CD4-positive, alpha-beta T cell treated with Interleukin-4 for 4 hours (primary cell): ENCODE data around the gene ABCA2.
"Not testable (repeated sequence)": the region's sequence is repeated elsewhere in the genome, so short reads cannot be mapped to it uniquely, and the experiment has no call there.

Source experiments
- DNase-seq: peaks from one replicate; pipeline ENCODE4 v3.0.0-alpha.2; 2020

ABCA2 gene

DNA sequence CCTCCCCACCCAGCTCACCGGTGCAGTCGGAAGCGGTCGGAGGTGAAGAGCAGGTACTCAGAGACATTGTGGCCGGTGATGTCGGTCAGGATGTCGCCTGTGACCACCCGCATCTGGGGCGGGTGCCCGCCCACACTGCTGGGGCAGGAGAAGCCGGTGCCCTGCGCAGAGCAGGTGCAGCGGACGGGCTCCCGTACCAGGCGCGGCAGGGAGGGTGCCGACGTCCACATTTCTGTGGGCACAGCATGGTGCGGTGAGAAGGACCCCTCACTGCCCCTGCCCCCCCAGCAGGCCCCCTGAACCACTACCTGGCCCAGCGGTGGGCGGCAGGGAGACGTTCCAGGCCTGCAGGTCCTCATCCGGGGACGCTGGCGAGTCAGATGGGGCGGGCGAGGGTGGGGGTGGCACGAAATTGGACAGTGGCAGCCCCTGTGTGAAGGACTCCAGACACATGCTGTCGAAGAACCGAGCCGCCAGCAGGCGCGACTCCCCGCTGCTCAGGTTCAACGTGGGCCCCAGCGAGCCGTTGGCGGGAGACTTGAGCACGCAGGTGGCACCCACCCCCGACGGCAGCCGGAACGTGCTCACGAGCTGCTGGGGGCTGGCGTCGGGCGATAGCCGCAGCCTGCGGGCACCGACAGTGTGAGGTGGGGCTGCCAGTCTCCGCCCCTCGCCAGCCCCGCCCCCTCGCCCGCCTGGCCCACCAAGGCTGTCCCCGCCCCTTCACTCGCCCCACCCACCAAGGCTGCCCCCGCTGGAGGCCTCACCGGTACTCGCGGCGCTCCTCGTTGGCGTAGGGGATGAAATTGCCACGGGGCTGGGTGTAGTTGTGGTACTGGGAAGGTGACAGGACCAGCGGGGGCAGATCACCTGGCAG, 15.1 kb downstream of the ABCA2 start:
- DNase-seq: no peak

DNA sequence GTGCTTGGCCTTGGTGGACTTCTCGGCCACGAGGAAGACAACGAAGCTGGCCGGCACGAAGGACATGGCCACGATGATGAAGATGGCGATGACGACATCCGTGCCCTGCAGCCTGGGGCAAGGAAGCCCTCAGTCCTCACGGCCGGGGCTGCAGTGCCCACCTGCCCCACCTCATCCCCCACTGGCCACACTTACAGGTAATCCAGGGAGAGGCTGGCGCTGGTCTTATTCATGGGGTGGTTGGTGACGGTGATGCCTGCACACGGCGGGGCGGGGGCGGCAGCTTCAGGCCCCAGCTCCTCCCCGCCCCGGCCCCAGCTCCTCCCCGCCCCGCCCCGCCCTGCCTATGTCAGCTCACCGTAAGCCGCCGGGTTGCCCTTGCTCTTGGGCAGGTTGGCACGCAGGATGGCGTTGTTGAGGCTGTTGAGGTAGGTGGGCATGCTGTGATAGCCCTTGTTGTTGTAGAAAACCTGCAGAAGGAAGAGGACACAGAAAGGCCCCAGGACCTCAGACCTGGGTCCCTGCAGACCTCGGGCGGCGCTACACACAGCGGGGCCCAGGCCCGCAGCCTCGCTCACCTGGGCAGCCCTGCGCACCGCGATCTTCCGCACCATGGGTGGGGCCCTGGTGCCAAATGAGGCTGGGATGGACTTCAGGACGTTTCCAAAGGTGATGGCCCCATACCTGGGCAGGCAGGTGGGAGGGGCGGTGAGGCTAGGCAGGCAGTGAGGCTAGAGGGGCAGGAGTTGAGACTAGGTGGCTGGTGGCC, 15.9 kb downstream of the ABCA2 start:
- no peak for DNase-seq

DNA sequence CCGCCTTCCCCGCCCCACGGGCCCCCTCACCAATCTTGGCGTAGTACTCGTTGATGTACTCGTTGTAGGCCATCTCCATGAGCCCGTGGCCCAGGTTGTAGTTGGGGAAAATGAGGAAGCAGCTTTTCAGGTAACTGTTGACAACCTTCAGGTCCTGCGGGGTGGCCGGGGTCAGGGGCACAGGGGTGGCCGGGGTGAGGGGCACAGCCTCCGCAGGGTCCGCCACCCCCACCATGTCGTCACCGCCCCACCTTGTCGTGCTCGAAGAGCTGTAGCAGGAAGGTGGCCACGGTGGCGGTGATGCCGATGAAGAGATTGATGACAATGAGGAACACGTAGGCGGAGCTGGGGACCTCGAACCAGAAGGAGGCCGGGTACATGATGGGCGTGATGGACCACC, 16.9 kb downstream of the ABCA2 start:
- DNase-seq: no peak

DNA sequence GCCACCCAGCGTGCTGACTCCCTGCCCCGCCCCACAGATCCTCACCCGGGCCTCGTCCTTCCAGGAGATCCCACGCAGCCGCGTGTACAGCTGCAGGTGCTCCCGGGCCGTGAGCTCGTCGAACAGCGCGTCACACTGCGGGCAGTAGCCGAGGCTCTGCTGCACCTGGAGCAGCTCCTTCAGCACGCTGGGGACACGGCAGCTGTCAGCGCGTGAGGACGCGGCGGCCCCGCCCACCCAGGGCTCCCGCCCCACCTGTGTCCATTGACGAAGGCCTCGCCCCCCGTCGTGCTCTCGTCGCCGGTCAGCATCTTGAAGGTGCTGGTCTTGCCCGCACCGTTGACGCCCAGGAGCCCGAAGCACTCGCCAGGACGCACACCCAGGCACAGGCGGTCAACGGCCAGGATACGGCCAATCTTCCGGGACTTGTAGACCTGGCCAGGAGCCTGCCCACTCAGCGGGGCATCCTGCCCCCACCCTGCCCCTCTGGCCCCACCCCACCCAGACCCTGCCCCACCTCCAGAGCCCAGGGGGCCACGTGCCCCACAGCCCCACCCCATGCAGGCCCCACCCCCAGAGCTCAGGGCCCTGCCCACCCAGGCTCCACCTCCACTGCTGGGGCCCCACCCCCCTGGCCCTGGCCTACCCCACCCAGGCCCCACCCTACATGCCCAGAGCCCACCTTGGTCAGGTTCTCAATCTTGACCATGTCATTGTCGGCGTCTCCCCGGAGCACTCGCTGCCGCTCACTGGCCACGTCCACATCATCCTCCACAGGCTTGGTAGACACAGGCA, 17.9 kb downstream of the ABCA2 start:
- DNase-seq: no peak

DNA sequence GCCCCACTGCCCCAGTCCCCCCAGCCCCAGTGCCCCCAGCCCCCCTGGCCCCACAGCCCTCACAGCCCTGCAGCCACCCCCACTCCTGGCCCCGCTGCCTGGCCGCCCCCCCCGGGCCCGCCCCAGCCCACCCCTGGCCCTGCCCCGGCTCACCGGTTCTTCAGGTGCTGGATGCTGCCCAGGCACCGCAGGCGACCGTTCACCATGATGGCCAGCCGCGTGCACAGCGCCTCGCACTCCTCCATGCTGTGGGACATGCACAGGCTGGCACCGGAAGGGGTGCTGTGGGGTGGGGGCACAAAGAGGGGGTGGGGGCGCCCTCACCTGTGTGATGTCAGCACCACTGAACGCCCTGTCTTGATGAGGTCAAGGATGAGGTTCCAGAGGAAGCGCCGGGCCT, 18.8 kb downstream of the ABCA2 start:
- DNase-seq: no peak

DNA sequence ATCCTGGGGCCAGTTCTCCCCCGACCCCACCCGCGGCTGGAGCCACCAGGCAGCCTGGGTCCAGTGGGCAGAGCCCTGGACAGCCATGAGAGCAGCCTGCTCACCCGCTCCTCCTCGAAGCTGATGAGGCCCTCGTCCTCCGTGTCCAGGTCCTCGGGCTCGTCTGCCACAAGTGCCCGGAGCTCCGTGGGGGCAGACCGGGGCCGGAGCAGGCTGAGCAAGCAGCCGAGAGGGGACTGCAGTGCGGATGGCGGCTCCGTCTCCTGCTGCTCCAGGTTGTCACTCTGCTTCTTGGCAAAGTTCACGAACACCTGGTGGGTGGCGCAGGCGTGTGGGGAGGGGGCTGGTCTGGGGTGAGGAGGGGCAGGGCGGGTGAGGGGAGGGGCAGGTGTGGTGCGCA, 19.7 kb downstream of the ABCA2 start:
- no peak for DNase-seq

DNA sequence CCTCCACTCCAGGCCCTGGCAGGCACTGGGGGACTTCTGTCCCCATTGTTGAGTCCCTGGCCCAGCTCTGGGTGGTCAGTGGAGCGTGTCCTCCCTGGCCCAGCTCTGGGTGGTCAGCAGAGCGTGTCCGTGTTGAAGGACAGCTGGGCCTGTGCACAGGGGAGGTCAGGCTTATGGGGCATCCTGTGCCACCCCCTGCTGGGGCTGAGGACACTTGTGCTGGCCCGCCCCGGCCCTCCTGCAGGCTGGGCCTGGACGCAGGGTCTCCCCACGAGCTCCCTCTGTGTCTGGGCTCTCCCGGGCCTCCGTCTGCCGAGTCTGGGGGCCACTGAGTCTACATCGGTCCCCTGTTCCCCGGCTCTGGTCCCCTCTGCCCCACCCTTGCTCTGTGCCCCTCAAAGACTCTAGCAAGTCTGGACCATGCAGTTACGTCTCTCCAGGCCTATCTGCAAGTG, 20.2 kb downstream of the ABCA2 start:
- no peak for DNase-seq

DNA sequence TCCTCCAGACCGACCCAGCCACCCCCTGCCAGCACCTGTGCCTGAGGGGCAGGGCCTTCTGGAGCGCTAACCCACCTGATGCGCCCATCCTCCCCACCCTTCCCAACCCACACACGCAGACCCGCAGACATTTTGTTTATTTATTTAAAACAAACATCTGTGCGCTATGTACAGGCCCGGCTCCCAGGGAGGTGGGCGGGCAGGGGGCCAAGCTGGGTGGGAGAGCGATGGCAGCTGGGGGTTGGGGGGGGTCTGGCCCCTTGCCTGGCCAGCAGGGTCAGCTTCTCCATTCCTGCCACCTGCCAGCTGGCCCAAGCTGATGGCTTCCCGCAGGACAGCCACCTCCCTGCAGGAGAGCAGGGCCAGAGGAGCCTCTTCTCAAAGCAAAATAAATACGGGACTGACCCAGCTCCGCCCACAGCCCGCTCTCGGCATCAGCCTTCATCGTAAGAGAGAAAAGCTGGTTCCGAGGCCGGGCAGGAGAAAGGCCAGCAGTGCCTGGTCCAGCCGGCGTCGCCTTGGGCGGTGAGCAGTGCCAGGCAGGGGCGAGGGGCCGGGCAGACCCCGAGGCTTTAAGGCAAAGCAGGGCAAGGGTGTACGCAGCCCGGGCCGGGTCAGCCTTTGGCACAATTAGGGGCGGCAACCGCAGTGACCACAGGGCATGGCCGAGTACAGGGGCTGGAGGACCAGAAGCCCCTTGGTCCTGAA, 20.8 kb downstream of the ABCA2 start:
- no peak for DNase-seq

DNA sequence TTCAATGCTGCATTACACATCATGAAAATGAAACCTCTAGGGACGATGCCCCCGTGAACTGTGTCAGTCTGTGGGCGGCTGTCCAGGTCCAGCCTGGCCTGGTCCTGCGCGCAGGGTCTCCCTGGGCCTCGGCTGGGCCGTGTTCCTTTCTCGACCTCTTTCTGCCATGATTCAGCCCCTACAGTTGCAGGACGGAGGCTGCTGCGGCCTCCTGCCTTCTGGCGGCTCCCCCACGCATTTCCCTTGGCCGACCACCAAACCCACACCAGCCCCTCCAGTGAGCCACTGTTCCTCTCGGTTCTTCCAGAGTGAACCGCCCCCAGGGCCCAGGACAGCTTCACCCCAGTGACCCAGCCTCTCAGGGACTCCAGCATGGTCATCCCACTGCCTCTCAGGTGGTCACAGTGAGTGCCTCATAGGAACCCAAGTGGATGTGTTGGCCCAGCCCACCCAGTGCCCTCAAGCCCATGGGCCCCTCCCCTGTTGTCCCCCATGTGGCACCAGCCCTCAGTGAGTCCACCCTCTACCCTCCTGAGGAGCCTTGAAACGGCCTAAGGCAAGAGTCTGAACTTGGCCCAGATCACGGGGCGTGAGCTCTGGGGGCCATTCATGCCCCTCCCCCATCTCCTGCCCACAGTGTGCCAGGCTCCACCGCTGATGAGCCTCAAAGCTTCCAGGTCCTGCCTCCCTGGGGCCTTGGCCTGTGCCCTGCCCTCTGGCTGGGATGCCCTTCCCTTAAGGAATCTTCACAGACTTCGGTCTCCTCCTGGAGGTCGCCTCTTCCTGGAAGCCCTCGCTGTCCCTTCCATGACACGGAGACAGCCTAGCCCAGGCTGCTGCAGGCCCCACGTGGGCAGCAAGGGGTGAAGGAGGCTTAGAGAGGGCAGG, 21.7 kb downstream of the ABCA2 start:
- no peak for DNase-seq

DNA sequence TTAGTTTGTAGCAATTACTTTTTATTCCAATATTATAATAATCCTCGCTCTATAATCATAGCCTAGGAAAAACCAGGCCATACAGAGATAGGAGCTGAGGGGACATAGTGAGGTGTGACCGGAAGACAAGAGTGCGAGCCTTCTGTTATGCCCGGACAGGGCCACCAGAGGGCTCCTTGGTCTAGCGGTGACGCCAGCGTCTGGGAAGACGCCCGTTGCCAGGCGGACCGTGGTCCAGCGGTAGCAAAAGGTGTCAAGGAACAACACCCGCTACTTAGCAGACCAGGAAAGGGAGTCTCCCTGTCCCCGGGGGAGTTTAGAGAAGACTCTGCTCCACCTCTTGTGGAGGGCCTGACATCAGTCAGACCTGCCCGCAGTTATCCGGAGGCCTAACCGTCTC, 23.8 kb downstream of the ABCA2 start:
- not testable (repeated sequence) for DNase-seq

DNA sequence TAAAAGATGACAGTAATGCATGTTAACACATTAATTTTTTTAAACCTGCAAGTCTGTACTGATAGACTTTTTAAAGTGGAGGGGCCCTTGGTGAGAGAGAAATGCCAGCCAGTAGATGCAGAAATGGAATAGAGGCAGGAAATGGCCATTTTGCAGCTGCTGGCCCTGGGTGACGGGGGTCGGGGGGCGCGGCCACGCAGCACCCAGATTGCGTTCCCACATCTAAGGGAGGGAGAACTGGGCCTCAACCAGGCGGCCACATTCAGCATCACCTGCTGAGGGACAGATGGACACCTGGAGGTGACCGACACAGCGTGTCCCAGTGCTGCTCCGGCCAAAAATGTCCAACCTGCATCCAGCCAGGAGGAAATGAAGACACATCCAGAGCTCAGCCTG, 25.4 kb downstream of the ABCA2 start:
- DNase-seq: no peak

DNA sequence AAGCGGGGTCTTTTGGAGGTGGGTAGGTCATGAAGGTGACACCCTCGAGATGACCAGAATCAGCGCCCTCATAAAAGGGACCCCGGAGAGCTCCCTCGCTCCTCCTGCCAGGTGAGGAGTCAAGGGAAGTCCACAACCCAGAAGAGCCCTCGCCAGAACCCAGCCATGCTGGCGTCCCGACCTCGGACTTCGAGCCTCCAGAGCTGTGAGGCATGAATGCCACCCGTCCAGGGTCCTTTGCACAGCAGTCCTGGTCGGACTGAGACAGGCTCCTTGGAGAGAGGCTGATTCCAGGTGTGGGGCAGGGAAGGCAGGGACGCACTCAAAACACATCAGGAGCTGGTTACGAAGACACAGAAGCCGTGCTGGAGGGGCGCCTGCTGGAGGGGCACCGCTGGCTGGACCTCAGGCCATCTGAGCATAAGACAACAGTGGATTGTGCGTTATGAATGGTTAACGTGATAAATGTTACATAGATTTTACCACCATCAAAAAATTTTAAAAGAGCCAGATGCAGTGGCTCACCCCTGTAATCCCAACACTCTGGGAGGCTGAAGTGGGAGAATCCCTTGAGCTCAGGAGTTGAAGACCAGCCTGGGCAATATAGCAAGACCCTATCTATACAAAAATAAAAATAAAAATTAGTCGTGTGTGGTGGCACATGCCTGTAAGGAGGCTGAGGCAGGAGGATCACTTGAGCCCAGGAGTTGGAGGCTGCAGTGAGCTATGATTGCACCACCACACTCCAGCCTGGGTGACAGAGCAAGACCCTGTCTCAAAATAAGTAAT, 26.0 kb downstream of the ABCA2 start:
- DNase-seq: no peak

DNA sequence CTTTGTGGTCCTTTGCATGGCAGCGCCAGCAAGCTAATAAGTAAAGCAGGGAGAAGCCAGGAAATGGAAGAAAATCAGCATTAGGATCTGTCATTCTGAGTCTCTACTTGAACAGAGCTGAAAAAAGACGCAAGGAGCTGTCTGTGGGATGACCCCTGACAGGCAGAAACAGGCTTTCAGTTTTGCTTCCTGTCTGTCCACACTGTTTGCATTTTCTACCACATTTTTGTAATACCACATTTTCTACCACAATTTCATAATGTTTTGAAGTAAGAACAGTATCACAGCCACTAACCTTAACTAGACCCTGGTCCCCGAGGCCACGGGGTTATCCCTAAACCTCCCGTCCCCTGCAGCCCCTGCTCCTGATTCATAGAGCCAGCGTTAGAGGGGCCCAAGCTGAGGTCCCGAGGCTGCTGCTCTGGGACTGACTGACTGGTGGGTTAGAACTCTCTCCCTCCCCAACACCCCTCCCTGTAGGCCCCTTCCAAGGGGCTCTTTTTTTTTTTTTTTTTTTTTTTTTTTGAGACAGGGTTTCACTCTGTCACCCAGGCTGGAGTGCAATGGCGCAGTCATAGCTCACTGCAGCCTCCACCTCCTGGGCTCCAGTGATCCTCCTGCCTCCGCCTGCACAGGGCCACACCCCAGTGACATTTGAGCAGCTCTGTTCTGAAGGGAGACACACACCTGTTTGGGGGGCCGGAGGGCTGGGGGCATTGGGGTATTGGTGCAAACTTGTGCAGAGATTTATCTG, 27.7 kb downstream of the ABCA2 start:
- DNase-seq: peak; percentile 44

DNA sequence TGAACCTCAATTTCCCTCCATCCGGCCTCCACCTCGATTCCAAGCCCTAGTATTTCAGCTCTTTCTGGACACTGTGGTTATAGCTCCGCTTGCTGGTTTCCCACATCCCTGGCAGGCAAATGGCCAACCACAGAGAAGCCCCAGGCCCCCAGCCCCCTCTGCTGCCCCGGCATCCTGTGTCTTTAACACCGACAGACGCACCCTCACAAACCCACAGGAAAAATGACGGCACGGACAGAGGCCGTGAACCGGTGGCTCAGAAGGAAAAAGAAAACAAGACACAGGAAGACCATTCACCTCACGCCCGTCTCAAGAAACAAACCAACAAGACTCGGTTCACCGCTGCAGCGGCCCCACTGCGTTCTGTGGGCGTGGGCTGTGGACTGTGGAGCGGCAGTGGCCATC, 30.2 kb downstream of the ABCA2 start:
- peak; percentile 42 for DNase-seq

DNA sequence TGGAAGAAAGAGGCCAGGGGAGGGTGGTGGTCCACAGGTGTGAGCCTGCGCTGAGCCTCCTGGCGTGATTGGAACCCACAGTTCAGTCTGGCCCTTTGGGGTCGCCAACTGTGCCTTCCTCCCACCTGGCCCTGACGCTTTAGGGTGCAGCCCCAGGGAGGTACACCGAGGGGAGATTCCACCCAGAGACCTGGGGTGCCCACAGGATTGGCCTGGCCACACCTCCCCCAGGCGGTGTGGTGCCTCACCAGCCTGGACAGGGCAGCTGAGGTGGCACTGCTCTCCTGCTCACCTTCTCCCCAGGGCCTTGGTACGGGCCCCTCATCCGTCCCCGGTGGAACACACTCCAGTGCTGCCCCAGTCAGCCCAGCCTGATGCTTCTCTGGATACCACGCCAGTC, 30.7 kb downstream of the ABCA2 start:
- no peak for DNase-seq

DNA sequence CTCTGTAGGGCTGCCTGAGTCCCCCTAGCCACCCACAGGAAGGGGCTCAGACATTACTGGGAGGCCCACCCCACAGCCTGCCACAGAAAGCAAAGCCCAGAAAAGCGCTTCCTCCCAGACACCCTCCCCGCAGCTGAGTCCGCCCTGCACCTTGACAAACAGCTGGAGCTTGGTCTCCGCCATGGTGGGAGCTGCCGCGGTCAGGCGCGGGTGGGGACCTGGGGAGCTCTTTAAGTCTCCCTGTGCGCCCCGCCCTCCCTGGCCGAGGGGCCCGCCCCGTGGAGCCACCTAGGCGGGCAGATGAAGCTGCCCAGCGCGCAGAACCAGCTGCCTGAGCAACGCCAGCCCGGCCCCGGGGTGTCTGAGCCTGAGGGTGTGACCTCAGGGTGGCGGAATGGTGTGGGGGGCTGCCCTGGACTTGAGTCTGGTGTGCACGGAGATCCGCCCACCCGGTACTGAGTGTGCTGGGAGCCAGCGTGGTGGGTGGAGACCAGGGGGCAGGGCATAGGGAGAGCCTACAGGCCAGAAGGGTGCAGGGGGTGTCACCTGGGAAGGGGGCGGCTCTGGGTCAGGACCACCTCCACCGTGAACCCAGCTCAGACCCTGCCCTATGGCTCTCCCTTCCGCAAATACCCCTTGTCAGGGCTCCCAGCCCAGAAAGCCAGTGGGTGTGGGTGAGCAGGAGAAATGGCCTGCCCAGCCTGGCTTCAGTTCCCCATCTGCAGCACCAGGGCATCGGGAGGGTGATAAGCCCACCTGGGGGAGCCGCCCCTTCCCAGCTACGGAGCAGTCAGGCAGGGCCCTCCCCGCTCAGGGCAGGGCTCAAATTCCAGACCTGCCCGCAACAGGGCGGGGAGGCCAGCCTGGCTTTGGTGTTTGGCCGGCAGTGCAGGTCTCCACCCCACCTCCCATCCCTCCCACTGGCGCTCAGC, 31.4 kb downstream of the ABCA2 start, which contains the start of gene CLIC3:
CLIC3 (minus strand) TSS at position 208 of the 932 bp plus-strand sequence; CDS start at position 183, 25 bp downstream.
- peak; percentile 63 for DNase-seq

DNA sequence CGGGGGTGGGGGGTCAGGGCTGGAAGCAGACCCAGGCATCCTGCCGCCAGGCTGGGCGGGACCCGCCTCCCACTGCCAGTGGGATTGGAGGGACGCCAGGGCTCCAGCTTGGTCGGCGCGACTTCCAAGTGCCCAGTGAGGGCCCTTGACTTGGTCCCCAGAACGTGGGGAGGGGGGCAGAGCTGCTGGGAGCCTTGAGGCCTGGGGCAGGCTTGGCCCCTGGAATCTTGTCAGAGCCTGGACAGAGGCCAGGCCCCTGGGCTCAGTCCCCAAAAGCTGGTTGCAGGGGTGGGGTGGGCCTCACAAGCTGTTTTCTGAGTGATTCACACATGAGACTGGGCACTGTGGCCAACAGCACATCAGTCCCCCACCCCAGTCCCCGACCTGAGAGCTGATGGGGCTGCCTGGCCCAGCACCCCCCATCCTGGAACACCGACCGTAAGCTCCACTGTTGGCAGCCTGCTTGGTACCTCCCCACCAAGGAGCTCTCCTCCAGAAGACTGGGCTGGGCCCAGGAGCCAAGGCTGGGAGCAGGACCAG, 32.2 kb downstream of the ABCA2 start:
- DNase-seq: no peak

DNA sequence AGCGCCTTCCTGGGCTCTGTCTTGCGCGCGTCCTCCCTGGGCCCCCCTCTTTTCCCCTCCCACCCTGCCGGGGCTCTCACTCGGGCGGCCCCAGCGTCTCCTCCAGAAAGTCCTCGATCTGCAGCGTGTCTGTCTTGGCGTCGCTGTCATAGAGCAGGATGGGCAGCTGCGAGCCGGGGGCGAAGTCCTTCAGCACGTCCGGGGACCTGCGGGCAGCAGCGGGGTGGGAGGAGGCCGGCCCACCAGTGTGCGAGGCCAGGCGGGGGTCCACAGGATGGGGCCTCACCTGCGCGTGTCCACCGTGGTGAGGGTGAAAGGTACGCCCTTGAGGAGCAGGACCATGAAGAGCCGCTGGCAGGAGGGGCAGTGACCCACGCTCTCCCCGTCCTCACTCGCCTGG, 32.7 kb downstream of the ABCA2 start:
- no peak for DNase-seq

DNA sequence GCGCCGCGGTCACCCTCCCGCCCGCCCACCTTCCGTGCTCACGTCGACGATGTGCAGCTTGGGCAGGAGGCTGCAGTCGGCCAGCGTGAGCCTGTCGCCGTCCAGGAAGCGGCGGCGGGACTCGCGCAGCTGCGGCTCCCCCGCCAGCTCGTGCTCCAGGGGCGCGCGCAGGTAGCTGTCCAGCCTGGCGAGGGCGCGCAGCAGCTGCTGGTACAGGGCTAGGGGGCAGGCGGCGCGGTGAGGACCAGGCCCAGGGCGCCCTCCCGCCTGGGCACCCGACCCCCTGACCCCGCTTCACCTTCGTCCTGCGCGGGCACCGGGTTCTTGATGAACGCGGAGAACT, 33.2 kb downstream of the ABCA2 start:
- no peak for DNase-seq
